HG02759 (cell line): ENCODE results near the gene SH3RF2.
A peak's percentile ranks its signal among the peaks of the same experiment; 100 is the strongest.
"Not testable (repeated sequence)": the region's sequence is repeated elsewhere in the genome, so short reads cannot be mapped to it uniquely, and the experiment has no call there.

ENCODE experiments used
- ATAC-seq: cut with Tn5 transposase; IDR thresholded peaks from one replicate; pipeline ENCODE4 v1.9.1; 2021; ENCODE audit warnings: mild to moderate bottlenecking, moderate library complexity; ENCODE audit not compliant: unreplicated experiment

Gene SH3RF2

GRCh38 chr5:145948921-145949320, 12.5 kb downstream of the SH3RF2 start:
- no peak for ATAC-seq

GRCh38 chr5:145949474-145949873, 13.1 kb downstream of the SH3RF2 start:
- ATAC-seq: no peak

- ATAC-seq: no peak
These were observed 14.7 kb downstream of the SH3RF2 start for GRCh38 chr5:145951071-145951470.

GRCh38 chr5:145953202-145953601, 16.8 kb downstream of the SH3RF2 start:
- ATAC-seq: no peak

GRCh38 chr5:145954140-145954539, 17.8 kb downstream of the SH3RF2 start:
- not testable (repeated sequence) for ATAC-seq

- no peak for ATAC-seq
These were observed 21.0 kb downstream of the SH3RF2 start for GRCh38 chr5:145957388-145957787.

- ATAC-seq: no peak
These were observed 22.1 kb downstream of the SH3RF2 start for GRCh38 chr5:145958436-145958835.

GRCh38 chr5:145960166-145960565, 23.8 kb downstream of the SH3RF2 start:
- ATAC-seq: no peak

- no peak for ATAC-seq
These were observed 24.6 kb downstream of the SH3RF2 start for GRCh38 chr5:145960848-145961600.

GRCh38 chr5:145962001-145962400, 25.6 kb downstream of the SH3RF2 start:
- no peak for ATAC-seq

GRCh38 chr5:145964008-145964407, 27.6 kb downstream of the SH3RF2 start:
- ATAC-seq: not testable (repeated sequence)

- no peak for ATAC-seq
These were observed 29.4 kb downstream of the SH3RF2 start for GRCh38 chr5:145965804-145966203.

- no peak for ATAC-seq
These were observed 30.9 kb downstream of the SH3RF2 start for GRCh38 chr5:145967296-145967695.

GRCh38 chr5:145968970-145969713, 32.8 kb downstream of the SH3RF2 start:
- ATAC-seq: no peak

- ATAC-seq: no peak
These were observed 33.3 kb downstream of the SH3RF2 start for GRCh38 chr5:145969714-145970092.

- ATAC-seq: no peak
These were observed 34.7 kb downstream of the SH3RF2 start for GRCh38 chr5:145971108-145971507.

- no peak for ATAC-seq
These were observed 35.3 kb downstream of the SH3RF2 start for GRCh38 chr5:145971701-145972100.

- no peak for ATAC-seq
These were observed 38.6 kb downstream of the SH3RF2 start for GRCh38 chr5:145975001-145975360.

GRCh38 chr5:145975361-145976066, 39.1 kb downstream of the SH3RF2 start:
- ATAC-seq: peak; percentile 61

- ATAC-seq: peak; percentile 70
These were observed 40.2 kb downstream of the SH3RF2 start for GRCh38 chr5:145976431-145977155.

- ATAC-seq: no peak
These were observed 41.8 kb downstream of the SH3RF2 start for GRCh38 chr5:145978171-145978570.
